ENCODE data around the gene CEP104.

GRCh38 chr1:3814065-3814464 lies 42.9 kb downstream of the CEP104 start:
- no peak for TF ChIP-seq CTCF (optimal IDR thresholded peaks at IDR 0.05 in 1 of 3, IDR thresholded peaks at IDR 0.05 in 1 of 3, conservative IDR thresholded peaks at IDR 0.05 in 1 of 3; ENCODE audit: extremely low read depth in 1 of 3, insufficient read depth in 2 of 3, low read length in 3 of 3)
- TF ChIP-seq EZH2 (IDR thresholded peaks at IDR 0.05; ENCODE audit: low read length), result no peak

Data from keratinocyte (primary cell).